Ascending aorta (tissue), 2 donors: ENCODE data around the gene COPS8. TPM values are rescaled to one million over a fixed set of nuclear protein-coding genes. Genes with fewer than 3 reads are reported as not detected.

Experiments
- DNase-seq, 2 donors: peaks; one replicate each; pipeline ENCODE4 v3.0.0-alpha.2; 2019; ENCODE audit warnings: low spot score in 2 of 2
- H3K27ac ChIP-seq, 2 donors: fragments of 200-600 bp; sonication (generic); one replicate each; pipeline ENCODE4 v1.5.1; 2016 to 2017; ENCODE audit warnings: mild to moderate bottlenecking in 1 of 2
- H3K27me3 ChIP-seq: fragments of 200-600 bp; sonication (generic); one replicate; pipeline ENCODE4 v1.5.1; 2017
- H3K36me3 ChIP-seq, 2 donors: fragments of 200-600 bp; sonication (generic); one replicate each; pipeline ENCODE4 v1.5.1; 2016
- H3K4me1 ChIP-seq, 2 donors: fragments of 200-600 bp; sonication (generic); one replicate each; pipeline ENCODE4 v1.5.1; 2016 to 2017; ENCODE audit warnings: mild to moderate bottlenecking in 1 of 2
- H3K4me3 ChIP-seq, 2 donors: fragments of 200-600 bp; sonication (generic); one replicate each; pipeline ENCODE4 v1.5.1; 2016 to 2017; ENCODE audit warnings: mild to moderate bottlenecking in 1 of 2
- H3K9me3 ChIP-seq, 2 donors: fragments of 200-600 bp; sonication (generic); one replicate each; pipeline ENCODE4 v1.5.1; 2016
- intact Hi-C: fragments of 100-400 bp; cut with DNase I; formaldehyde crosslinking; loops from one replicate; pipeline ENCODE4 v1.15.1; 2023
- total RNA-seq: library from RNA; depleted of rRNA; stranded (reverse); fragments of >200 nt; gene quantifications from one replicate; pipeline ENCODE4 v1.1.0, GENCODE V29; 2016
- TF ChIP-seq, protein P1 (sequence below), 3 experiments: fragments of 200-600 bp in 2 of 3; fragments of 450-650 bp in 1 of 3; sonication (generic) in 2 of 3; IDR thresholded peaks; one replicate each; pipeline ENCODE4 v1.5.1; 2016 to 2019; ENCODE audit warnings: antibody characterized with exemption in 3 of 3, mild to moderate bottlenecking in 1 of 3, moderate library complexity in 1 of 3

COPS8 gene
- total RNA-seq, 1 donor from 2014 or later: 16.4 TPM

DNA sequence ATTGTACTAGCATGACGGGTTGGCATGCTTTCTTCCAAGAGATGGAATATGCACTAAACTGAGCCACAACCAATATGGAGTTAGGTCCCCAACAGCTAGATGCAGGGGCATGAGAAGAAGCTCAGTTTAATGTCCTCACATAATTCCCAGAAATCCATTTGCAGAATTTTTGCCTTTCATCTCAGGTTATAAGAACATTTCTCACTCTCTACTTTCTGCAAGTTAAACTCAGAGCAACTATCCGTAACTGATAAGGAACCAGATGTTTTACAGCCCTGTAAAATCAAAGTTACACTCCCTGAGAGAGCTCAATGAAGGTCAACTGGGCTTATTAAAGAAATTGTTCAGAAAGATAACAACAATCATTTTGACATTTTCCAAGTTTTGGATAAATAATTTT is 30.7 kb downstream of the COPS8 start:
- no peak overlapping the region for H3K4me3 ChIP-seq
- TF ChIP-seq, protein P1, sequence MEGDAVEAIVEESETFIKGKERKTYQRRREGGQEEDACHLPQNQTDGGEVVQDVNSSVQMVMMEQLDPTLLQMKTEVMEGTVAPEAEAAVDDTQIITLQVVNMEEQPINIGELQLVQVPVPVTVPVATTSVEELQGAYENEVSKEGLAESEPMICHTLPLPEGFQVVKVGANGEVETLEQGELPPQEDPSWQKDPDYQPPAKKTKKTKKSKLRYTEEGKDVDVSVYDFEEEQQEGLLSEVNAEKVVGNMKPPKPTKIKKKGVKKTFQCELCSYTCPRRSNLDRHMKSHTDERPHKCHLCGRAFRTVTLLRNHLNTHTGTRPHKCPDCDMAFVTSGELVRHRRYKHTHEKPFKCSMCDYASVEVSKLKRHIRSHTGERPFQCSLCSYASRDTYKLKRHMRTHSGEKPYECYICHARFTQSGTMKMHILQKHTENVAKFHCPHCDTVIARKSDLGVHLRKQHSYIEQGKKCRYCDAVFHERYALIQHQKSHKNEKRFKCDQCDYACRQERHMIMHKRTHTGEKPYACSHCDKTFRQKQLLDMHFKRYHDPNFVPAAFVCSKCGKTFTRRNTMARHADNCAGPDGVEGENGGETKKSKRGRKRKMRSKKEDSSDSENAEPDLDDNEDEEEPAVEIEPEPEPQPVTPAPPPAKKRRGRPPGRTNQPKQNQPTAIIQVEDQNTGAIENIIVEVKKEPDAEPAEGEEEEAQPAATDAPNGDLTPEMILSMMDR (IDR thresholded peaks at IDR 0.05): no peak
- H3K36me3 ChIP-seq: no peaks in the 10 kb centered on the region
- H3K27me3 ChIP-seq: no peaks in the 10 kb centered on the region
- H3K9me3 ChIP-seq: no peaks in the 10 kb centered on the region
- H3K27ac ChIP-seq: no peak overlapping the region
- no peaks in the 10 kb centered on the region for H3K4me1 ChIP-seq
- intact Hi-C loops: no loop called here
- DNase-seq: no peak

DNA sequence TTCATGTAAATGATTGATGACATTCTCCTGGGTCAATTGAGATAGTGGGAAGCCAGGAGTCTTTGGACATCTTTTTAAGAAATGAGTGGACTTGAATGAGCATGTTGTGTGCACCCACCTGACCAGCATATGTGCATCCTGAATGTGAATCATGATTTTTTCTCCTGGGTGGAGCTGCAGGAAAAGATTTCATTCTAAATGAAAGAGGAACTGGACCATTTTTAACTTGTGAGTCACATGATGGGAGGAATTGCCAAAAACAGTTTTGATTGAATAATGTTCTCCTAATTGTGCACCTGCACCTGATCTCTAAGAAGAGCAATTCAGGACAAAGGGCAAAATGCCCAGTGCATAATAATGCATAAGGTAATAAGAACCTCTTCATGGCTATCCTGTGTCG is 32.3 kb downstream of the COPS8 start:
- TF ChIP-seq, protein P1 (IDR thresholded peaks at IDR 0.05): no peak
- intact Hi-C loops: no loop called here
- Histone ChIP-seq H3K27ac (no peak overlapping the region), H3K36me3 (no peaks in the 10 kb centered on the region), H3K9me3 (no peaks in the 10 kb centered on the region), H3K4me3 (no peak overlapping the region), H3K27me3 (no peaks in the 10 kb centered on the region), H3K4me1 (no peaks in the 10 kb centered on the region)
- no peak for DNase-seq

DNA sequence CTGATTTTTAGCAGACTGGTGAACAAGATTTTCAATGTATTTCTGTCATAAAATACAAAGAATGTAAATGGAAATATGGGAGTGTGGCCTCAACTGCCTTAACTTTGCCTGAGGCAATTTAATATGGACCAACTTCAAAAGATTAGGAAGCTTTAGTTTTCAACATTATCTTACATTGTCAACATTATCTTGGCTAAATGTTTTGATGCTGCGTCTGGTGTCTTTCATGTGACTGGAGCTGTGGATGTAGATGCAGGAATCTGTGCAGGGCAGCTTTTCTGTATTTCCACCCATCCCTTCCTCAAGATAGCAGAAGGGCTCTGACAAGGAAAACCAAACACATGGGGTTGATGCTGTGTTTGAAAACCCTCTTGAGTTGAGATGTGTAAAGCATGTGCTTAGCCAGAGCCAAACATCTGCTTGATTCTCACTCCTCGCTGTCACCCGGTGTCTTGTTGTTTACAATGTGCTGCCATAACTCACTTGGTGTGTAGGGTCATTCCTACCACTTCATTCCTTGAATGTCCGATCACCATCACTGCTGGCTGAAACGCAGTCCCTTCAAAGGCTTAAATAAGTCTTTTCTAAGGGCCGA is 33.0 kb downstream of the COPS8 start:
- H3K4me1 ChIP-seq: no peaks in the 10 kb centered on the region
- DNase-seq: no peak
- no peaks in the 10 kb centered on the region for H3K9me3 ChIP-seq
- intact Hi-C loops: no loop called here
- H3K4me3 ChIP-seq: no peak overlapping the region
- TF ChIP-seq, protein P1 (IDR thresholded peaks at IDR 0.05): no peak
- no peaks in the 10 kb centered on the region for H3K27me3 ChIP-seq
- H3K27ac ChIP-seq: no peak overlapping the region
- no peaks in the 10 kb centered on the region for H3K36me3 ChIP-seq

DNA sequence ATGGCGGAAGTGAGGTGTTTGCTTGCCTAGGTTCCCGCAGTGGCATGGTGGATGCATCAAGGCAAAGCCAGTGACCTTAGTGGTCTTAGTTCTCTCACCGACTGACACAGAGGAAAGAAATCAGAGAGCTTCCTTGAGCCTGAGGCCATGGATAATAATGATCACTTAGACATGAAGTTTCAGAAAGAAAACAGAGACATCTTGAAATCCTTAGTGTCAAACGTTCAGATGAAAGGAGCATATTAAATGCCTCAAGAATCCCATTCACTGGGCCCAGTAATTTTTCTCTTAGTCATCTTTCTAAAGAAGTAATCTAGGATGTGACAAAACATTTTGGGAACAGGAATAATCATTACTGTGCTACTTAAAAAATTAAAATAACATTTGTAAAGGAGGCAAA is 35.2 kb downstream of the COPS8 start:
- H3K27me3 ChIP-seq: no peaks in the 10 kb centered on the region
- intact Hi-C loops: loop anchor here (10.0 kb wide), 1 partner anchor 294 kb away; the partner anchor contains the start of gene COL6A3
- no peaks in the 10 kb centered on the region for H3K36me3 ChIP-seq
- TF ChIP-seq, protein P1 (IDR thresholded peaks at IDR 0.05): no peak
- no peak overlapping the region for H3K4me3 ChIP-seq
- no peaks in the 10 kb centered on the region for H3K9me3 ChIP-seq
- no peak overlapping the region for H3K27ac ChIP-seq
- DNase-seq: no peak
- H3K4me1 ChIP-seq: no peaks in the 10 kb centered on the region

DNA sequence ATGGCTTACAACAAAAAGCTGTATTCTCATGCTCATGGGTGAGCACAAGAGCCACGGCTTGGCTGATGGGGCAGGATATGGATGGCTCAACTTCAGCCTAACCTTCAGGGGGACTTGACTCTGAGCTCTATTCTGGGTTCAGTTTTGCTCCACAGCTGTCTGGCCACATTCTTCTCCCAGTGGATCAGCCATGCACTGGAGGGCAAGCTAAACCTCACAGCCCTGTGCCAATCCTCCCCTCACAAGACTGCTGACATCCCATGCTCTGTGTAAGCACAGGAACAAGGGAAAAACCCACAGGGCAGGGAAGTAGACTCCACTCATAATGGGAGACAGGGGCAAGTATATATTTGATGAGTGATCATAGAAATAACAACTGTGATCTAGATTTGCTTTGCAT is 35.6 kb downstream of the COPS8 start:
- Histone ChIP-seq H3K27ac (no peak overlapping the region), H3K9me3 (no peaks in the 10 kb centered on the region), H3K4me1 (no peaks in the 10 kb centered on the region), H3K36me3 (no peaks in the 10 kb centered on the region), H3K4me3 (no peak overlapping the region), H3K27me3 (no peaks in the 10 kb centered on the region)
- TF ChIP-seq, protein P1 (IDR thresholded peaks at IDR 0.05): no peak
- DNase-seq: no peak
- intact Hi-C loops: loop anchor here (10.0 kb wide), 1 partner anchor 293 kb away; the partner anchor contains the start of gene COL6A3
